H1 (cell line): ENCODE measurements around the gene NMT2. TPM values are rescaled to one million over a fixed set of nuclear protein-coding genes. Genes with fewer than 3 reads are reported as not detected.

ENCODE experiments used
- CTCF ChIA-PET: fragments of 300-600 bp; sonication (Branson Sonifier 250); formaldehyde crosslinking; loops from one replicate; lab custom pipeline; 2021; ENCODE audit not compliant: partially characterized antibody; lab: Charles Lee
- POLR2A ChIA-PET: fragments of 300-600 bp; sonication (Branson Sonifier 250); formaldehyde crosslinking; loops from one replicate; lab custom pipeline; 2021; ENCODE audit warnings: inconsistent platforms; ENCODE audit not compliant: partially characterized antibody; lab: Charles Lee
- DNase-seq, 2 experiments: peaks; one replicate each; pipeline versions ENCODE4 v3.0.0 to v3.0.0-alpha.2; 2010 to 2022; ENCODE audit warnings: low spot score in 2 of 2, low read depth in 1 of 2, mixed read lengths in 1 of 2
- FAIRE-seq: peaks from 2 replicates; lab custom pipeline; 2011; peaks lifted over from hg19 to GRCh38; lab: Jason Lieb, UNC
- H2AFZ ChIP-seq: 2 replicates; pipeline ENCODE4 v1.8.1; 2012; ENCODE audit warnings: low read length, inconsistent platforms
- H2AK5ac ChIP-seq: 2 replicates; pipeline ENCODE4 v1.6.1; 2013; ENCODE audit warnings: low read depth, low read length
- H2BK120ac ChIP-seq: replicated peaks from 2 replicates; pipeline ENCODE3; 2013; ENCODE audit warnings: low read depth, low read length, inconsistent platforms
- H2BK12ac ChIP-seq: 2 replicates; pipeline ENCODE4 v1.6.1; 2013; ENCODE audit warnings: low read depth, low read length
- H2BK15ac ChIP-seq: 2 replicates; pipeline ENCODE4 v1.6.1; 2013; ENCODE audit warnings: low read length
- H2BK20ac ChIP-seq: 2 replicates; pipeline ENCODE4 v1.6.1; 2013; ENCODE audit warnings: low read length
- H2BK5ac ChIP-seq: 2 replicates; pipeline ENCODE4 v1.6.1; 2013; ENCODE audit warnings: low read depth, low read length
- H3K14ac ChIP-seq: 2 replicates; pipeline ENCODE4 v1.6.1; 2013; ENCODE audit warnings: inconsistent platforms; ENCODE audit not compliant: insufficient read length
- H3K18ac ChIP-seq: 2 replicates; pipeline ENCODE4 v1.6.1; 2013; ENCODE audit warnings: low read length; ENCODE audit errors: extremely low read depth
- H3K23ac ChIP-seq: 2 replicates; pipeline ENCODE4 v1.6.1; 2013; ENCODE audit warnings: inconsistent platforms; ENCODE audit not compliant: insufficient read length
- H3K23me2 ChIP-seq: 2 replicates; pipeline ENCODE4 v1.6.1; 2013; ENCODE audit warnings: low read depth, low read length
- H3K27ac ChIP-seq: 2 replicates; pipeline ENCODE4 v1.6.1; 2011; ENCODE audit warnings: low read depth, low read length, inconsistent platforms
- H3K27me3 ChIP-seq, 4 experiments: replicated peaks in 1 of 4; 1 replicate in 1 of 4; 2 replicates in 3 of 4; pipeline versions ENCODE4 v1.6.1 to v1.8.1; 2011 to 2013; ENCODE audit warnings: low read length in 3 of 4, mild to moderate bottlenecking in 3 of 4, inconsistent platforms in 2 of 4, mixed read lengths in 2 of 4, moderate library complexity in 1 of 4; ENCODE audit not compliant: control insufficient read depth in 3 of 4, insufficient read depth in 3 of 4; ENCODE audit errors: extremely low read depth in 1 of 4
- H3K36me3 ChIP-seq, 4 experiments: 2 replicates each; pipeline versions ENCODE4 v1.6.1 to v1.8.1; 2011 to 2013; ENCODE audit warnings: mild to moderate bottlenecking in 4 of 4, low read length in 3 of 4, moderate library complexity in 2 of 4, control low read depth in 1 of 4, inconsistent platforms in 1 of 4; ENCODE audit not compliant: insufficient read depth in 4 of 4, control insufficient read depth in 2 of 4
- H3K4ac ChIP-seq: replicated peaks from 2 replicates; pipeline ENCODE3; 2013; ENCODE audit warnings: low read length, low read depth, mixed read lengths, inconsistent platforms; ENCODE audit not compliant: insufficient read length
- H3K4me1 ChIP-seq, 4 experiments: replicated peaks in 1 of 4; 1 replicate in 1 of 4; 2 replicates in 3 of 4; pipeline versions ENCODE4 v1.6.1 to v1.8.1; 2011 to 2013; ENCODE audit warnings: low read length in 3 of 4, inconsistent platforms in 2 of 4, mixed read lengths in 1 of 4; ENCODE audit not compliant: insufficient read depth in 4 of 4, control insufficient read depth in 3 of 4
- H3K4me2 ChIP-seq, 2 experiments: 2 replicates each; pipeline versions ENCODE4 v1.6.1 to v1.8.1; 2011 to 2013; ENCODE audit warnings: low read depth in 2 of 2, low read length in 2 of 2, control low read depth in 1 of 2, inconsistent platforms in 1 of 2, mild to moderate bottlenecking in 1 of 2; ENCODE audit not compliant: insufficient read depth in 1 of 2
- H3K4me3 ChIP-seq, 4 experiments: fragments of 200-600, 300-600 bp in 1 of 4; sonication (generic), shearing (Covaris generic), sonication (Bioruptor Twin) in 1 of 4; 2 replicates each; pipeline versions ENCODE4 v1.5.1 to v1.8.1; 2011 to 2016; ENCODE audit warnings: low read length in 4 of 4, low read depth in 3 of 4, control low read depth in 2 of 4, inconsistent platforms in 2 of 4, mild to moderate bottlenecking in 2 of 4, mixed read lengths in 1 of 4, moderate library complexity in 1 of 4; ENCODE audit not compliant: insufficient read depth in 2 of 4; ENCODE audit errors: extremely low read depth in 1 of 4
- H3K56ac ChIP-seq: replicated peaks from 2 replicates; pipeline ENCODE3; 2013; ENCODE audit warnings: low read depth, mild to moderate bottlenecking, mixed read lengths, low read length, inconsistent platforms; ENCODE audit not compliant: insufficient read length
- H3K79me1 ChIP-seq: 2 replicates; pipeline ENCODE4 v1.6.1; 2013; ENCODE audit warnings: low read depth, low read length, control low read depth
- H3K79me2 ChIP-seq, 2 experiments: 2 replicates each; pipeline versions ENCODE4 v1.6.1 to v1.8.1; 2012 to 2013; ENCODE audit warnings: low read length in 2 of 2, mild to moderate bottlenecking in 2 of 2, inconsistent platforms in 1 of 2; ENCODE audit not compliant: insufficient read depth in 2 of 2, control insufficient read depth in 1 of 2
- H3K9ac ChIP-seq, 4 experiments: replicated peaks in 1 of 4; 1 replicate in 1 of 4; 2 replicates in 3 of 4; pipeline versions ENCODE4 v1.6.1 to v1.8.1; 2011 to 2013; ENCODE audit warnings: low read depth in 3 of 4, low read length in 3 of 4, control low read depth in 2 of 4, mild to moderate bottlenecking in 2 of 4, moderate library complexity in 2 of 4, inconsistent platforms in 1 of 4; ENCODE audit errors: extremely low read depth in 1 of 4
- H3K9me3 ChIP-seq, 2 experiments: 2 replicates each; pipeline versions ENCODE4 v1.6.1 to v1.8.1; 2012 to 2013; ENCODE audit warnings: mild to moderate bottlenecking in 2 of 2, moderate library complexity in 2 of 2, control low read depth in 1 of 2, inconsistent platforms in 1 of 2, low read depth in 1 of 2, low read length in 1 of 2, mixed read lengths in 1 of 2; ENCODE audit not compliant: insufficient read depth in 2 of 2
- H4K20me1 ChIP-seq, 2 experiments: replicated peaks in 1 of 2; 2 replicates each; pipeline versions ENCODE3 to v1.8.1; 2011 to 2013; ENCODE audit warnings: inconsistent platforms in 2 of 2, low read length in 2 of 2, mild to moderate bottlenecking in 1 of 2; ENCODE audit not compliant: insufficient read depth in 2 of 2, control insufficient read depth in 1 of 2
- H4K5ac ChIP-seq: 2 replicates; pipeline ENCODE4 v1.6.1; 2013; ENCODE audit warnings: low read length, low read depth, mixed read lengths, inconsistent platforms; ENCODE audit not compliant: insufficient read length
- H4K8ac ChIP-seq: 2 replicates; pipeline ENCODE4 v1.8.0; 2013; ENCODE audit warnings: mild to moderate bottlenecking, moderate library complexity, low read length, inconsistent platforms; ENCODE audit not compliant: insufficient read depth; ENCODE audit errors: extremely low read depth
- H4K91ac ChIP-seq: replicated peaks from 2 replicates; pipeline ENCODE3; 2013; ENCODE audit warnings: low read length, mixed read lengths, inconsistent platforms; ENCODE audit not compliant: insufficient read length
- BRCA1 ChIP-seq: IDR thresholded peaks from 2 replicates; pipeline ENCODE4 v1.6.1; 2012; ENCODE audit warnings: low read depth, low read length, improper control_type of control experiment
- FOSL1 ChIP-seq: IDR thresholded peaks from 2 replicates; pipeline ENCODE4 v1.6.1; 2011; ENCODE audit warnings: mild to moderate bottlenecking, low read depth, low read length, moderate library complexity; ENCODE audit not compliant: insufficient read depth
- POLR2AphosphoS5 ChIP-seq: IDR thresholded peaks from 2 replicates; pipeline ENCODE4 v1.6.1; 2011; ENCODE audit warnings: low read depth, low read length
- RAD21 ChIP-seq, 2 experiments: IDR thresholded peaks in 1 of 2; conservative IDR thresholded peaks in 1 of 2; 2 replicates each; pipeline ENCODE4 v1.6.1; 2011; ENCODE audit warnings: low read depth in 2 of 2, low read length in 2 of 2, improper control_type of control experiment in 1 of 2, inconsistent platforms in 1 of 2, mild to moderate bottlenecking in 1 of 2, moderate library complexity in 1 of 2
- RXRA ChIP-seq: IDR thresholded peaks from 2 replicates; pipeline ENCODE4 v1.6.1; 2011; ENCODE audit warnings: low read depth, mild to moderate bottlenecking, low read length, moderate library complexity; ENCODE audit not compliant: insufficient read depth
- WGBS, 2 experiments: shearing (Covaris generic) in 1 of 2; methylation state at CpG; one replicate each; pipeline versions ENCODE4 v1.1.6 to v1.1.7; 2013 to 2015; ENCODE audit warnings: low lambda C conversion rate in 2 of 2, mixed read lengths in 2 of 2, inconsistent platforms in 1 of 2, low coverage in 1 of 2, missing lambda C conversion rate in 1 of 2; ENCODE audit not compliant: insufficient replicate concordance in 2 of 2, insufficient coverage in 1 of 2, insufficient read length in 1 of 2; ENCODE audit errors: extremely low coverage in 1 of 2, missing lambda C conversion rate in 1 of 2; 5-methylcytosine and 5-hydroxymethylcytosine counted together
- polyA plus RNA-seq, 7 experiments: library from polyadenylated mRNA; depleted of rRNA in 3 of 7; stranded (reverse) in 5 of 7; unstranded in 2 of 7; fragments of >200 nt in 5 of 7; fragments of 200-250 nt in 2 of 7; gene quantifications; 1 replicate in 5 of 7; 2 replicates in 1 of 7; 4 replicates in 1 of 7; pipeline versions ENCODE4 v1.2.1 to v1.2.3, GENCODE V29; 2011 to 2013; ENCODE audit warnings: missing spikeins in 2 of 7, mixed read lengths in 2 of 7
- total RNA-seq: library from RNA; stranded (reverse); fragmentation: NEBNext Ultra II Directional; extraction: Animal tissue kit (Norgen Biotek cat#: 25700); gene quantifications from 2 replicates; pipeline ENCODE4 v1.2.1, GENCODE V29; 2021

The NMT2 gene
- total and polyA plus RNA-seq, 2 of the 8 experiments (the other 6 are each of a cell fraction or from before 2014, with no cell fraction given), result 4.4 to 15.4 TPM

- Histone ChIP-seq H2AFZ (no peak overlapping the region), H3K9ac (no peak overlapping the region), H3K4me2 (no peak overlapping the region), H3K27ac (no peak overlapping the region), H3K18ac (no peak overlapping the region), H2BK120ac (no peak overlapping the region), H4K20me1 (peaks cover 0 to 1% of the 10 kb centered on the region in 2 experiments), H4K5ac (no peak overlapping the region), H2AK5ac (no peak overlapping the region), H3K4me3 (no peak overlapping the region), H3K23ac (no peak overlapping the region), H3K56ac (no peak overlapping the region), H3K4ac (no peak overlapping the region), H3K36me3 (no peaks in the 10 kb centered on the region), H3K23me2 (no peaks in the 10 kb centered on the region), H3K9me3 (no peaks in the 10 kb centered on the region), H2BK5ac (no peak overlapping the region), H3K79me1 (0 out of 2 replicates have a peak, but pooled peaks cover 2% of the 10 kb centered on the region), H2BK20ac (no peak overlapping the region), H2BK15ac (no peak overlapping the region), H3K27me3 (no peaks in the 10 kb centered on the region; a peak in 1 of 7 replicates), H4K8ac (no peak overlapping the region), H3K14ac (no peak overlapping the region), H2BK12ac (no peak overlapping the region), H3K79me2 (no peaks in the 10 kb centered on the region; a peak in 1 of 4 replicates), H4K91ac (no peak overlapping the region), H3K4me1 (no peaks in the 10 kb centered on the region; a peak in 1 of 7 replicates)
- FAIRE-seq, result no peak
- WGBS, 2 experiments, result 89% methylated on average over 14 of the region's 14 CpGs; no CpG with 5 or more reads in 1 of the 2 experiments
- no peak for DNase-seq
- POLR2A ChIA-PET, result no interaction called here
- CTCF ChIA-PET, result no interaction called here
- TF ChIP-seq RAD21 (IDR thresholded peaks at IDR 0.05 in 1 of 2, conservative IDR thresholded peaks at IDR 0.05 in 1 of 2; ENCODE audit: low read depth in 2 of 2, low read length in 2 of 2), result no peak
- no peak for TF ChIP-seq POLR2AphosphoS5
- no peak for TF ChIP-seq RXRA
- TF ChIP-seq FOSL1, result no peak
- TF ChIP-seq BRCA1, result no peak
Measured at GRCh38 chr10:15155978-15156656, 12.4 kb downstream of the NMT2 start.
